ENCODE results near the gene RIPOR1.

RIPOR1 gene

DNA sequence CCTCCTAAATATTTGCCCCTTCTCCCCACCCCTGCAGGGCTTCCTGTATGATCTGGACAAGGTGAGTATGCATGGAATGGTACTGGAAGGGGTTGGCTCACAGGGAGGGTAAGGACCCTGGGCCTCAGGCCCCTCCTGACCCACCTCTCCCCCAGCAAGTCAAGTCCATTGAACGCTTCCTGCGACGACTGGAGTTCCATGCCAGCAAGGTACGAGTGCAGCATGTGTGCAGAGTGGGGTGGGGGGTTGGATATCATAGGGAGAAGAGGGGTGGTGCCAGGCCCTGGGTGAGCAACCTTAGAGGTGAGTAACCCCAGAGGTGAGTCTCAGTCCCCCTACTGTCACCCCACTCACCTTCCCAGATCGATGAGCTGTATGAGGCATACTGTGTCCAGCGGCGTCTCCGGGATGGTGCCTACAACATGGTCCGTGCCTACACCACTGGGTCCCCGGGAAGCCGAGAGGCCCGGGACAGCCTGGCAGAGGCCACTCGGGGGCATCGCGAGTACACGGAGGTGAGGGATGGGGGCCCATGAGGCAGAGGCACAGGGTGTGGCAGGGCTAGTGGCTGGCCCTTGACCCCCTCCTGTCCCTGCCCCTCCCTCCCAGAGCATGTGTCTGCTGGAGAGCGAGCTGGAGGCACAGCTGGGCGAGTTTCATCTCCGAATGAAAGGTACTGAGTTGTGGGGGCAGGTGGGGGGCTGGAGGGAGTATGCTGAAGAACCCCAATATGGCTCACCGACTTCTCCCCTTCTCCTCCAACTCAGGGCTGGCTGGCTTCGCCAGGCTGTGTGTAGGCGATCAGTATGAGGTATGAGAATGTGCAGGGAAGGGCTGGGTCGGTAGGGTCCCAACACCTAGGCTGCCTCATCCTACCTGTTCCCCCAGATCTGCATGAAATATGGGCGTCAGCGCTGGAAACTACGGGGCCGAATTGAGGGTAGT, 11.3 kb downstream of the RIPOR1 start:
- no peak for DNase-seq (ENCODE audit: low read depth)

DNA sequence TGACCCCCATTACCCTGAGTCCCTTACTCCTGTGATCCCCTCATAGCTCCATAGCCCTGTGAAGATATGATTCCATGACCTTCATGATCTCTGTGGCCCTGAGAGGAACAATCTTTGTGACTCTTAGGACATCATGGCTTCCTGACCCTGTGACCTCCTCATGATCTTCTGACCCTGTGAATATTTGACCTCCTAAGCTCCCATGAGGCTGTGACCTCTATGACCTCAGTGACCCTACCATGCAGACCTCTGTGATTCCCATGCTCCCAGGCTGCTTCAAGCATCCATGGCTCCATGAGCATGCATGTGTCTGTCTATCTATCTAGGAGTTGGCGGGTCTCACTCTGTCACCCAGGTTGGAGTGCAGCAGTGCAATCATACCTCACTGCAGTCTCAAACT, 12.1 kb downstream of the RIPOR1 start:
- no peak for DNase-seq (ENCODE audit: low read depth)

DNA sequence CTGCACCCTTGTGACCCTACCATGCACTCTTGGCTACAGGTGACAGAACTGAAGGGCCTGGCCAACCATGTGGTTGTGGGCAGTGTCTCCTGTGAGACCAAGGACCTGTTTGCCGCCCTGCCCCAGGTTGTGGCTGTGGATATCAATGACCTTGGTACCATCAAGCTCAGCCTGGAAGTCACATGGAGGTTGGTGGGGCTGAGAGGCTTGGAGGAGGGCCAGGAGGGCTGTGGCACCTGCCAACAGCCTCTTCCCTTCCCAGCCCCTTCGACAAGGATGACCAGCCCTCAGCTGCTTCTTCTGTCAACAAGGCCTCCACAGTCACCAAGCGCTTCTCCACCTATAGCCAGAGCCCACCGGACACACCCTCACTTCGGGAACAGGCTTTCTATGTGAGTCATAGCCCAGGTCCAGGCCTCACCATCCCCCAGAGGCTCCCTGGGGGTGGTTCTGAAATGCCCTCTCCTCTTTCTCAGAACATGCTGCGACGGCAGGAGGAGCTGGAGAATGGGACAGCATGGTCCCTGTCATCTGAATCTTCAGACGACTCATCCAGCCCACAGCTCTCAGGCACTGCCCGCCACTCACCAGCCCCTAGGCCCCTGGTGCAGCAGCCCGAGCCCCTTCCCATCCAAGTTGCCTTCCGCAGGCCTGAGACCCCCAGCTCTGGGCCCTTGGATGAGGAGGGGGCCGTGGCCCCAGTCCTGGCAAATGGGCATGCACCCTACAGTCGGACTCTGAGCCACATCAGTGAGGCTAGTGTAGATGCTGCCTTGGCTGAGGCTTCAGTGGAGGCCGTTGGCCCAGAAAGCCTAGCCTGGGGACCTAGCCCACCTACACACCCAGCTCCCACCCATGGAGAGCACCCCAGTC, 13.0 kb downstream of the RIPOR1 start:
- no peak for DNase-seq (ENCODE audit: low read depth)

DNA sequence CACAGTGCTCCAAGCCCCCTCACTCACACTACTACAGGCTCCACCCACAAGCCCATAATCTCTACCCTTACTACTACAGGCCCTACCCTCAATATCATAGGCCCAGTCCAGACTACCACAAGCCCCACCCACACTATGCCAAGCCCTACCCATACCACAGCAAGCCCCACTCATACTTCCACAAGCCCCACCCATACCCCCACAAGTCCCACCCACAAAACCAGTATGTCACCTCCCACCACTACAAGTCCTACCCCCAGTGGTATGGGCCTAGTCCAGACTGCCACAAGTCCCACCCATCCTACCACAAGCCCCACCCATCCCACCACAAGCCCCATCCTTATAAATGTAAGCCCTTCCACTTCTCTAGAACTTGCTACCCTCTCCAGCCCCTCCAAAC, 13.8 kb downstream of the RIPOR1 start:
- peak; percentile 26 for DNase-seq (ENCODE audit: low read depth)

DNA sequence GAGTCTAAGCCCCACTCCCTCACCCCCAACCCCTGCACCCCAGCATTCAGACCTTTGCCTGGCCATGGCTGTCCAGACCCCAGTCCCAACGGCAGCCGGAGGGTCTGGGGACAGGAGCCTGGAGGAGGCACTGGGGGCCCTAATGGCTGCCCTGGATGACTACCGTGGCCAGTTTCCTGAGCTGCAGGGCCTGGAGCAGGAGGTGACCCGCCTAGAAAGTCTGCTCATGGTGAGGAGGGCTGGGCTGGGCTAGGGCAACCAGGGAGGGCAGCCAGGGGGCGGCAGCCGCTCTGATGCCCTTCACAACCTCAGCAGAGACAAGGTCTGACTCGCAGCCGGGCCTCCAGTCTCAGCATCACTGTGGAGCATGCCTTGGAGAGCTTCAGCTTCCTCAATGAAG, 14.4 kb downstream of the RIPOR1 start:
- DNase-seq (ENCODE audit: low read depth), result no peak

DNA sequence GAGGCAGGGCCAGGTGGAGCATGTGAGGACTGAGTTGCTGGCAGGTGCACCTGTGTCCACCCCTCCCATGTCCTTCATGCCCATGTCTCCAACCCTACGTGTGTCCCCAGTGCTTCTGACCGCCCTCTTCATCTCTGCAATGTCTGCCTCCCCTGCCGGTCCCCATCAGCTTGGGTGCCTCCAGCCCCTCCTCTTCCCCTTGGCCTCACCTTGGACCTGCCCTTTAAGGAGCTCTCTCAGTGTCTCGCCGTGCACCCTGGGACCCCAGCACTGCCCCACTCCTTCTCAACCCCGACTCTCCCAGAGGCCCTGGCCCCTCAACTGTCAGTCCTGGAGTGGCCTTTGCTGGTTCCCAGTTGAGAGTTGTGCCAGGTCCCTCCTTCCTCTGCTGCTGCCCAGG, 15.0 kb downstream of the RIPOR1 start:
- DNase-seq (ENCODE audit: low read depth), result no peak

DNA sequence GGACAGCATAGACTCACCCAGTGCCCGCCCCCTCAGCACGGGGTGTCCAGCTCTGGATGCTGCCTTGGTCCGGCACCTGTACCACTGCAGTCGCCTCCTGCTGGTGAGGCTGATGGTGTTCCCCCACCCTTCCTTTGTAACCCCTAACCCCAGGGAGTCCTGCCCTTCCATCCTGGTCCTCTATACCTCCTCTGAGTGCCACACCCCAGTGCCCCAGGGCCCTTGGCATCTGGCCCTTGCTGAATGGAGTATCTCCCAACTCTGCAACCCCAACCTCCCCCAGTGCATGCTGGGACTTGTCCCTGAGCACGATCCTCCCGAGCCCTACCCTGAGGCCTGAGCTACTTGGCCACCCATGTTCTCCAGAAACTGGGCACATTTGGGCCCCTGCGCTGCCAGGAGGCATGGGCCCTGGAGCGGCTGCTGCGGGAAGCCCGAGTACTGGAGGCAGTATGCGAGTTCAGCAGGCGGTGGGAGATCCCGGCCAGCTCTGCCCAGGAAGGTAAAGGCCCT, 15.8 kb downstream of the RIPOR1 start:
- no peak for DNase-seq (ENCODE audit: low read depth)

DNA sequence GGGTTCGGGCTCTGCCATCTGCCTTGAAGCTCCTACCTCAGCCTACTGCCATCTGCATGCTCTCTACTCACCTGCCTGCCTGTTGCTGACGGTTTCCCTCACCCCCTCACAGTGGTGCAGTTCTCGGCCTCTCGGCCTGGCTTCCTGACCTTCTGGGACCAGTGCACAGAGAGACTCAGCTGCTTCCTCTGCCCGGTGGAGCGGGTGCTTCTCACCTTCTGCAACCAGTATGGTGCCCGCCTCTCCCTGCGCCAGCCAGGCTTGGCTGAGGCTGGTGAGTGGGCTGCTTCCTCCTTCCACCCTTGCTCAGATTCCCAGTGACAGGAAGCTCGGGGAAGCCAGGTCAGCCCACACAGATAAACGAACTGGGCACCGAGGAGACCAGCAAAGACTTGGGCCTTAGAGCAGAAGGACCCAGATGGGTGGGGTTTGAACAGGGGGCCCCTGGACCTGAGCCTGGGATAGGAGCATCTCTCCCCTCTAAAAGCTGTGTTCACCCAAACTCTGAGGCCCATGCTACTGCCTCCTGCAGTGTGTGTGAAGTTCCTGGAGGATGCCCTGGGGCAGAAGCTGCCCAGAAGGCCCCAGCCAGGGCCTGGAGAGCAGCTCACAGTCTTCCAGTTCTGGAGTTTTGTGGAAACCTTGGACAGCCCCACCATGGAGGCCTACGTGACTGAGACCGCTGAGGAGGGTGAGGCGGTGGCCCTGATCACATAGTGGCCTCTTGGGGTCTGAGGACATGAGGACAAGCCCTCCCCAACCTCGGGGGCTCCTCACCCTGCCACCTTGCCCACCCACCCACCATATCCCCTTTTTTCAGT, 16.4 kb downstream of the RIPOR1 start:
- DNase-seq (ENCODE audit: low read depth), result no peak

DNA sequence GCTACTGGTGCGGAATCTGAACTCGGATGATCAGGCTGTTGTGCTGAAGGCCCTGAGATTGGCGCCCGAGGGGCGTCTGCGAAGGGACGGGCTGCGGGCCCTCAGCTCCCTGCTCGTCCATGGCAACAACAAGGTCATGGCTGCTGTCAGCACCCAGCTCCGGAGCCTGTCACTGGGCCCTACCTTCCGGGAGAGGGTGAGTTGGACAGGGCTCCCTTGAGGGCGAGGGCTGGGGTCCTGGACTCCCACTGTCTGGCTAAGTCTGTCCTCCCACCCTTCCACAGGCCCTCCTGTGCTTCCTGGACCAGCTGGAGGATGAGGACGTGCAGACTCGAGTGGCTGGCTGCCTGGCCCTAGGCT, 17.0 kb downstream of the RIPOR1 start:
- DNase-seq (ENCODE audit: low read depth), result no peak

DNA sequence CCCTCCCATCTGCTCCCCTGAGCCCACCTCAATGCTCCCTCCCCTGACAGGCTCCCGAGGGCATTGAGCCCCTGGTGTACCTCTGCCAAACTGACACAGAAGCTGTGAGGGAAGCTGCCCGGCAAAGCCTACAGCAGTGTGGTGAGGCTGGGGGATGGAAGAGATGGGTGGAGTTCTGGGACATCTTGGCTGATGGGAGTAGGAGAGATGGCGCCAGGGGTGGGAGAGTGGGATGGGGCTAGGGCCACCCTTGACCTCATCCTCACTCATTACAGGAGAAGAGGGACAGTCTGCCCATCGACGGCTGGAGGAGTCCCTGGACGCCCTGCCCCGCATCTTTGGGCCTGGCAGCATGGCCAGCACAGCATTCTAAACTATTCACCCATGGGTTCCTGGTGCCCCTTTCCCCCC, 17.5 kb downstream of the RIPOR1 start:
- no peak for DNase-seq (ENCODE audit: low read depth)

DNA sequence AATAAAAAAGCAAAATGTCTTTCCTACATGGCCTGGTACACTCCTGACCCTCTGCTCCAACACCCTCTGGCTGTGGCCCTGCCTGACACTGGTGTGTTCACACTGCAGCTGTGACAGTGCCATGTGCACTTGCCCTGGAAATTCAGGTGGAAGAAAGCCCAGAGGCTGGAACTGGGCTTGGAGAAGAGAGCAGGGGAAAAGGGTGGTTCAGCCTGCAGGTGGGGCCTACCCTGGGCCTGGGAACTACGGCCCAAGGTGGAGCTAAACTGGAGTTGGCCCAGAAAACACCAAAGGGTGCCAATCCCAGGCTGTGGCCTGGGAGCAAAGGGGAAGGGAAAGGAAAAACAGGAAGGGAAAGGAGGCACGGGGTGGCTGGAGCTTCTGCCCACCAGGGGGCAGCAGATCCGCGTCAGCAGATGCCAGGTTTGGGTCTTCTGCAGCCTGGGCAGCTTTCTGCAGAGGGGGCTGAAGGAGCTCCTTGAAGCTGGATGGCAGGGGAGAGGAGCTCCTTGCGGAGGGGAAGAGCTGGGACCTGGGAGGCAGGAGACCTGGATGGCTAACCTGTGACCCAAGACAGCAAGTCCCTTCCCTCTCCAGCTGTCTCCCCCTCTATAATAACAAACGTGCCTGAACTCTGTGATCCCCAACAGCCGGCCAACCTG, 18.3 kb downstream of the RIPOR1 start:
- DNase-seq (ENCODE audit: low read depth), result no peak

DNA sequence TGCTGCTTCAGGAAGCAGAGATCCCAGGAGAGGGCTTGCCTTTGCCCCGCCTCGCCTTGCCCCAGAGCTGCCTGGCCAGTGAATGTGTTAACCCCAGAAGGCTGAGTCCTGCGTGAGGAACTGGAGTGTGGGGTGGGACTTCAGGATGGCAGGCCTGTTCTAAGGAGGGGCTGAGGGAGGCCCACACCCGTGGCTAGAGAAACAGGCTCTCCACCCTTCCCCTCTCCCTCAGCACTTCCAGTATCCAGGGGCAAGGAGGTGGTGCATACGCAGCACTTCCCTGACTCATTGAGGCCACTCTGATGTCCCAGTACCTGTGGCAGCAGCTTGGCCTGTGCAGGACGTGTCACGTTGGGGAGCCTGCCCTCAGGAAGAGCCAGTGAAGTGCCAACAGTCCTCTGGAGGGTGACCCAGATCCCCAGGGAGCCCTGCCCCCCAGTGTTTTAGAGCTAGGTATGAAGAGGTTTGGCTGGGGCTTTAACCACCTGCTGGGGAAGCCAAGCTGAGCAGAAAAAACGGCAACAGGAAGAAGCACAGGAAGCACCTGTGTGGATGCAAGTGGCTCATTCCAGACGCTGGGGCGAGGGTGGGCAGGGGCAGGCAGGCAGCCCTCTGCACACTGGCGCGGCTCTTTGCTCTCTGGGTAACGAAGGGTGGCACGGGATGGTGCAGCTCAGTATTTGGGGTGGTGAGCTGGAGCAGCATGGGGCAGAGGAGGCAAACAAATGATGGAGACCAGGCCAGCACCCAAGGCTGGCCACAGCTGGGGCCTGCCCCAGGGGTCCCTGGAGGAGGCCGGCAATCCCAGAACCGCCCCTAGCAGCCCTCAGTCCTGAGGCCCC, 19.0 kb downstream of the RIPOR1 start:
- DNase-seq (ENCODE audit: low read depth), result no peak

DNA sequence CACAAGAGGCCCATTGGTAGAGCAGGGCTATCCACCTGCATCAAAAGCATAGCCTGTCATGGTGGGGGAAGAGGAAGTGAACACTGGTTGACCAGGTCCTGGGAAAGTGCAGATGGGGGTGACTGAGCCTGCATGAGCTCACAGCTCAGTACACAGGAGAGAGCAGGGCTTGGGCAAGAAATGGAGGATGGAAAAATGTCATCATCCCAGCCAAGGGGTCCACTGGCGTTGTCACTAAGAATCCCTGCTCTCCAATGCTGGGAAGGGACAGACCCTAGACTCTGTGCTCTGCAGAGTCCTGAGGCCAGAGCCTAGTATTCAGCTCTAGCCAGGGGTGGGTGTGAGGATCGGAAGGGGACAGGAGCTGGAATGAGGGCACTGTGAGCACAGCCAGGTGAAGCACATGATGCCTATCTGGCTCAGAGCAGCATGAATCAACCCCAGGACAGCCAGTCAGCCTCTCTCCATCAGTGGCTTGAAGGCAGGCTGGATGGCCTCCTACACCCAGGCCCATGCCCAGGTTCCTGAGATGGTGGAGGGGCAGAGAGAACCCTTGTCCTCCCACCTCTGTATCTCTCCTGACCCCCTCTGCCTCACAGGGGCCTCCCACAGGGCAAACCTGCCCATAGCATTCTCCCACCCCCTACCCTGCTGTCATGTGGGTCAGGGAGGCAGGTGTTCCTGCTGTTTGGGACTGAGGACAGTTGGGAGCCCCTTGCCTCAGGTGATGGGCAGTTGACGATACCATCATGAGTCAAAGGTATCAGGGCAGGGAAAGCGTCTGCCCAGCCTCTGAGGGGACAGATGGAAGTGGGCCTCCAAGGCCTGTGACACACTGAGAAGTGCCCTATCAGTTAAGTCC, 19.9 kb downstream of the RIPOR1 start:
- DNase-seq (ENCODE audit: low read depth), result no peak

DNA sequence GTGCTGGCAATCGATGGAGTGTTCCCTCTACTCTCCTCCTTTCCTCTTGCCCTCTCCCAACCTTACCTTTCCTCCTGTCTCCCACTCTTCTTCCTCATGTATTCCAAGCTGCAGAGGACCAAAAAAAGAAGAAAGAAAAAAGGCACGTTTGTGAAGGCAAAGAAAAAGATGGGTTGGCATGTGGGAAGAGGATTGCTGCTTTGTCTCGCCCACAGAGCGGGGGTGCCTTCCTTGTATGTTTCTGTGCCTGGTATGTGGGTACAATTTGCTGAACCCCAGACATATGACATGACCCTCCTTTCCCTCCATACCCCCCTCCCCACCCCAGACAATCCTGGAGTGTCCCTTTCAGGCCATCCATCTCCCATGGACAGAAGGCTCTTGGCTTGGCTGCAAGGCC, 20.6 kb downstream of the RIPOR1 start:
- DNase-seq (ENCODE audit: low read depth), result no peak

DNA sequence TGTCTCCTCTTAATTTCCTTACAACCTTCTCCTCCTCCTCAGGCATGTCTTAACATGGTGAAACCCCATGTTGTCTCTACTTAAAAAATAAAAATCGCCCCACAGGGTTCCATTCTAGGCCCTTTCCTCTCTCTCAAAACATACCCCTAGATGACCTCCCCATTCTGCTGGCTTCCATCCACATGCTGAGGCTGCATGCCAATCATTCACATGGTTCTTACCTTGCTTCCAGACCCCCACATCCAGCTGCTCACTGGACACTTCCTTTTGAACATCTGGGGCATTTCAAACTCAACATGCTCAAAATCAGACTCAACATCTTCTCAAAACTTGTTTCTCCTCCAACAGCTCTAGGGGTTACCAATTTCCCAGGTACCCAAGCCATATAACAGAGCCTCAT, 21.3 kb downstream of the RIPOR1 start:
- no peak for DNase-seq (ENCODE audit: low read depth)

DNA sequence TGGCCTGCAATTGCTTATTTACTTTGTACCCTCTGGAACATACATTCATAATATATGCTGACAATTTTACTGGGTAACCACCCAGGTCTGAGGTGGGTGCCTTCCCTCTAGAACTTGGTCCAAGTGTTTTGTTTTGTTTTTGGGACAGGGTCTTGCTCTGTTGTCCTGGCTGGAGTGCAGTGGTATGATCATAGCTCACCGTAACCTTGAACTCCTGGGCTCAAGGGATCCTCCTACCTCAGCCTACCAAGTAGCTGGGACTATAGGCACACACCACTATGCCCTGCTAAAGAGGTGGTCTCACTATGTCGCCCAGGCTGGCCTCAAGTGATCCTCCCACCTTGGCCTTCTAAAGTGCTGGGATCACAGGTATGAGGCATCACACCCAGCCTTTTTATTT, 22.5 kb downstream of the RIPOR1 start:
- DNase-seq (ENCODE audit: low read depth), result no peak

DNA sequence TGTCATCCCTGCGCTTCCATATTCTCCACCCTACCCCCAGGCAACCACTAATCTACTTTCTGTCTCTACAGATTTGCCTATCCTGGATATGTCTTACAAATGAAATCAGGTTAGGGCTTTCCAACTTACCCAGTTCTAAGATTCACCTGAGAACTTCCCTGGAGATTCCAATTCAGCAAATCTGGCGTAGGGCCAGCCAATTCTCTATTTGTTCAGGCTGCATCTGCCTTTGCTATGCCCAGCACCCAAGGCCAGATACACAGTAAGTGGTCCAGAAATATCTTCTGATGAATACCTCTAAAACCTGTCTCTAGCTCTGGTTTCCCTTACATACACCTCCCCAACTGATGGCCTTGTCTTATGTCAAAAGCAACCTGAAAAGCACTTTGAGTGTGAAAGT, 23.3 kb downstream of the RIPOR1 start:
- DNase-seq (ENCODE audit: low read depth), result no peak

DNA sequence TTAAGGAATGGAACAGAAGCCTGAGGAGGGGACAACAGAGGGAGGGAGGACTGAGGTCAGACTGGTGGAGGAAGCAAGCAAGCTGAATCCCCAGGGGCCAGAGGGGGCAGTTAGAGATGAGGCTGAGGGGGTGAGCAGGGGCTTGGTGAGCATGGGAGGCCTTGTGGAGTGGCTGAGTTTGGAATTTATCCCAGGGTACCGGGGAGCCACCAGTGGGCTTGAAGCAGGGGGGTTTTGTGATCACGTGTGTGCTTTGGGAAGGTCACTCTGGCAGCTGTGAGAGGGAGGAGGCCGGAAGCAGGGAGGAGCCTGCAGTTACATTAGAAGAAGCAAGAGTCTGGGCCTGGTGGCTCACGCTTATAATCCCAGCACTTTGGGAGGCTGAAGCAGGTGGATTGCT, 23.8 kb downstream of the RIPOR1 start:
- DNase-seq (ENCODE audit: low read depth), result no peak

DNA sequence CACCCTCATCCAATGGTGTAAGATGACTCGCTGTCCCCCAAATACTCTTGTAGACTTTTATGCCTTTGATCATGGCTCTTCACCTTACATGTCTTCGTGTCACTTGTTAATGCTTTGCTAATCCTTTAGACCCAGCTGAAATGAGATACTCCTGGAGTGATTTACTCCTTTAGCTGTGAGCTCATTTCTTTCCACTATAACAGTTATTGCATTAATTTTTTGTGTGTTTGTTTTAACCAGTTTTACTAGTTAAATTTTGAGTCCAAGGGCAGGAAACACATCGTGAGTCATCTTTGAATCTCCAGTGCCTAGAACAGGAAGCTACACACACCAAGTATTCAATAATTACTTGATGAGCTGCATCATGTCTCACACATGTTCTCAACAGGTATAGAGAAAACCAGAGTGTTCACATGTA, 27.2 kb downstream of the RIPOR1 start:
- no peak for DNase-seq (ENCODE audit: low read depth)

DNA sequence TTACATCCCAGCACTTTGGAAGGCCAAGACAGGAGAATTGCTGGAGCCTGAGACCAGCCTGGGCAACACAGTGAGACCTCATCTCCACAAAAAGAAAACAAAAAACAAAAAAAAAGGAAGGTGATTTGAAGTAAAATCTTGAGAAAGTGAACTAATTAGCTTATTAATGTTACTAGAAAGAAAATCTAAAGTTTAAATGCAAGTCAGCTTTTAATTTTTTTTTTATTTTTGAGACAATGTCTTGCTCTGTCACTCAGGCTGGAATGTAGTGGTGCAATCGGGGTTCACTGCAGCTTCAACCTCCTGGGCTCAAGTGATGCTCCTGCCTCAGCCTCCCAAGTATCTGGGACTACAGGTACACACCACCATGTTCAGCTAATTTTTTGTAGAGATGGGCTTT, 30.2 kb downstream of the RIPOR1 start:
- no peak for DNase-seq (ENCODE audit: low read depth)

All from non-pigmented ciliary epithelial cell (primary cell).